ENCODE measurements around the gene ERO1B.

Gene ERO1B

GRCh38 chr1:236313427-236313826, 31.7 kb upstream of the ERO1B start:
- H2AFZ ChIP-seq (ENCODE audit: low read length): no peak overlapping the region
- H3F3A ChIP-seq (ENCODE audit: low read depth): no peaks in the 10 kb centered on the region
- no peak overlapping the region for H3K4me3 ChIP-seq (ENCODE audit: low read length, poor library complexity, severe bottlenecking)
- H3K4me2 ChIP-seq (ENCODE audit: low read depth, low read length, poor library complexity, severe bottlenecking): no peak overlapping the region
- no peaks in the 10 kb centered on the region for H3K27me3 ChIP-seq (ENCODE audit: insufficient read depth, low read length, poor library complexity, severe bottlenecking)
- no peaks in the 10 kb centered on the region for H3K4me1 ChIP-seq (ENCODE audit: insufficient read depth, low read length, poor library complexity, severe bottlenecking)
- no peaks in the 10 kb centered on the region for H3K36me3 ChIP-seq (ENCODE audit: insufficient read depth, low read length)
- H3K9me3 ChIP-seq (ENCODE audit: insufficient read depth, low read depth, low read length): no peaks in the 10 kb centered on the region
- TF ChIP-seq, protein P1, sequence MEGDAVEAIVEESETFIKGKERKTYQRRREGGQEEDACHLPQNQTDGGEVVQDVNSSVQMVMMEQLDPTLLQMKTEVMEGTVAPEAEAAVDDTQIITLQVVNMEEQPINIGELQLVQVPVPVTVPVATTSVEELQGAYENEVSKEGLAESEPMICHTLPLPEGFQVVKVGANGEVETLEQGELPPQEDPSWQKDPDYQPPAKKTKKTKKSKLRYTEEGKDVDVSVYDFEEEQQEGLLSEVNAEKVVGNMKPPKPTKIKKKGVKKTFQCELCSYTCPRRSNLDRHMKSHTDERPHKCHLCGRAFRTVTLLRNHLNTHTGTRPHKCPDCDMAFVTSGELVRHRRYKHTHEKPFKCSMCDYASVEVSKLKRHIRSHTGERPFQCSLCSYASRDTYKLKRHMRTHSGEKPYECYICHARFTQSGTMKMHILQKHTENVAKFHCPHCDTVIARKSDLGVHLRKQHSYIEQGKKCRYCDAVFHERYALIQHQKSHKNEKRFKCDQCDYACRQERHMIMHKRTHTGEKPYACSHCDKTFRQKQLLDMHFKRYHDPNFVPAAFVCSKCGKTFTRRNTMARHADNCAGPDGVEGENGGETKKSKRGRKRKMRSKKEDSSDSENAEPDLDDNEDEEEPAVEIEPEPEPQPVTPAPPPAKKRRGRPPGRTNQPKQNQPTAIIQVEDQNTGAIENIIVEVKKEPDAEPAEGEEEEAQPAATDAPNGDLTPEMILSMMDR (conservative IDR thresholded peaks at IDR 0.05; ENCODE audit: low read length): no peak
- TF ChIP-seq EZH2phosphoT487 (IDR thresholded peaks at IDR 0.05; ENCODE audit: borderline replicate concordance): no peak
- no peaks in the 10 kb centered on the region for H3K9me2 ChIP-seq (replicated peaks; ENCODE audit: low read depth, low read length)
- no peak overlapping the region for H3K9ac ChIP-seq (ENCODE audit: low read depth, low read length, poor library complexity, severe bottlenecking)
- H3K79me2 ChIP-seq (ENCODE audit: insufficient read depth, low read length): no peaks in the 10 kb centered on the region
- no peaks in the 10 kb centered on the region for H4K20me1 ChIP-seq (ENCODE audit: insufficient read depth, low read length, poor library complexity, severe bottlenecking)

GRCh38 chr1:236311040-236311439, 29.3 kb upstream of the ERO1B start:
- no peaks in the 10 kb centered on the region for H3K9me2 ChIP-seq (replicated peaks; ENCODE audit: low read depth, low read length)
- H3K4me1 ChIP-seq (ENCODE audit: insufficient read depth, low read length, poor library complexity, severe bottlenecking): no peaks in the 10 kb centered on the region
- TF ChIP-seq, protein P1 (conservative IDR thresholded peaks at IDR 0.05; ENCODE audit: low read length): no peak
- TF ChIP-seq EZH2phosphoT487 (IDR thresholded peaks at IDR 0.05; ENCODE audit: borderline replicate concordance): no peak
- H3K4me2 ChIP-seq (ENCODE audit: low read depth, low read length, poor library complexity, severe bottlenecking): no peak overlapping the region
- H3K9ac ChIP-seq (ENCODE audit: low read depth, low read length, poor library complexity, severe bottlenecking): no peak overlapping the region
- no peaks in the 10 kb centered on the region for H3K79me2 ChIP-seq (ENCODE audit: insufficient read depth, low read length)
- no peak overlapping the region for H2AFZ ChIP-seq (ENCODE audit: low read length)
- H3K9me3 ChIP-seq (ENCODE audit: insufficient read depth, low read depth, low read length): no peaks in the 10 kb centered on the region
- no peaks in the 10 kb centered on the region for H4K20me1 ChIP-seq (ENCODE audit: insufficient read depth, low read length, poor library complexity, severe bottlenecking)
- H3K27me3 ChIP-seq (ENCODE audit: insufficient read depth, low read length, poor library complexity, severe bottlenecking): no peaks in the 10 kb centered on the region
- no peak overlapping the region for H3K4me3 ChIP-seq (ENCODE audit: low read length, poor library complexity, severe bottlenecking)
- H3K36me3 ChIP-seq (ENCODE audit: insufficient read depth, low read length): no peaks in the 10 kb centered on the region
- H3F3A ChIP-seq (ENCODE audit: low read depth): no peaks in the 10 kb centered on the region

- H3F3A ChIP-seq (ENCODE audit: low read depth): no peaks in the 10 kb centered on the region
- no peaks in the 10 kb centered on the region for H3K36me3 ChIP-seq (ENCODE audit: insufficient read depth, low read length)
- H3K79me2 ChIP-seq (ENCODE audit: insufficient read depth, low read length): no peaks in the 10 kb centered on the region
- no peaks in the 10 kb centered on the region for H3K4me1 ChIP-seq (ENCODE audit: insufficient read depth, low read length, poor library complexity, severe bottlenecking)
- H3K9me3 ChIP-seq (ENCODE audit: insufficient read depth, low read depth, low read length): no peaks in the 10 kb centered on the region
- TF ChIP-seq, protein P1 (conservative IDR thresholded peaks at IDR 0.05; ENCODE audit: low read length): no peak
- no peak for TF ChIP-seq EZH2phosphoT487 (IDR thresholded peaks at IDR 0.05; ENCODE audit: borderline replicate concordance)
- no peak overlapping the region for H3K4me3 ChIP-seq (ENCODE audit: low read length, poor library complexity, severe bottlenecking)
- no peak overlapping the region for H3K4me2 ChIP-seq (ENCODE audit: low read depth, low read length, poor library complexity, severe bottlenecking)
- no peak overlapping the region for H3K9ac ChIP-seq (ENCODE audit: low read depth, low read length, poor library complexity, severe bottlenecking)
- no peaks in the 10 kb centered on the region for H3K27me3 ChIP-seq (ENCODE audit: insufficient read depth, low read length, poor library complexity, severe bottlenecking)
- no peaks in the 10 kb centered on the region for H4K20me1 ChIP-seq (ENCODE audit: insufficient read depth, low read length, poor library complexity, severe bottlenecking)
- no peaks in the 10 kb centered on the region for H3K9me2 ChIP-seq (replicated peaks; ENCODE audit: low read depth, low read length)
- H2AFZ ChIP-seq (ENCODE audit: low read length): no peak overlapping the region
Measured at GRCh38 chr1:236308827-236309226, 27.1 kb upstream of the ERO1B start.

Data from Loucy (cell line).